Neural crest cell (in vitro differentiated cells): Measurements from ENCODE around the gene XG. TPM values are rescaled to one million over a fixed set of nuclear protein-coding genes. Genes with fewer than 3 reads are reported as not detected.
"Not testable (repeated sequence)": the region's sequence is repeated elsewhere in the genome, so short reads cannot be mapped to it uniquely, and the experiment has no call there.

ENCODE experiments used
- DNase-seq: peaks from one replicate; pipeline ENCODE4 v3.0.0; 2021; ENCODE audit warnings: low read depth, mixed read lengths, low spot score
- H3K27ac Mint-ChIP-seq: one replicate; pipeline ENCODE4 v1.8.0; 2021; ENCODE audit warnings: mild to moderate bottlenecking, mixed read lengths; ENCODE audit not compliant: unreplicated experiment
- H3K27me3 Mint-ChIP-seq: 2 replicates; pipeline ENCODE4 v1.8.0; 2021; ENCODE audit warnings: low read depth, mild to moderate bottlenecking, mixed read lengths
- H3K36me3 Mint-ChIP-seq: 2 replicates; pipeline ENCODE4 v1.8.0; 2021; ENCODE audit warnings: low read depth, mild to moderate bottlenecking, mixed read lengths
- H3K4me1 Mint-ChIP-seq: 2 replicates; pipeline ENCODE4 v1.8.0; 2021; ENCODE audit warnings: mixed read lengths
- H3K4me3 Mint-ChIP-seq: one replicate; pipeline ENCODE4 v1.8.0; 2021; ENCODE audit warnings: mild to moderate bottlenecking, mixed read lengths
- H3K9me3 Mint-ChIP-seq: 2 replicates; pipeline ENCODE4 v1.8.0; 2021; ENCODE audit warnings: mixed read lengths
- CTCF ChIP-seq: fragments of 200-600 bp; sonication (generic); conservative IDR thresholded peaks from 2 replicates; pipeline ENCODE4 v1.5.0; 2021; ENCODE audit warnings: antibody characterized with exemption, mild to moderate bottlenecking
- total RNA-seq: library from RNA; stranded (reverse); gene quantifications from 2 replicates; pipeline ENCODE4 v1.2.1, GENCODE V29; 2021

XG gene
- total RNA-seq, 1 donor from 2014 or later, result not detected

DNA sequence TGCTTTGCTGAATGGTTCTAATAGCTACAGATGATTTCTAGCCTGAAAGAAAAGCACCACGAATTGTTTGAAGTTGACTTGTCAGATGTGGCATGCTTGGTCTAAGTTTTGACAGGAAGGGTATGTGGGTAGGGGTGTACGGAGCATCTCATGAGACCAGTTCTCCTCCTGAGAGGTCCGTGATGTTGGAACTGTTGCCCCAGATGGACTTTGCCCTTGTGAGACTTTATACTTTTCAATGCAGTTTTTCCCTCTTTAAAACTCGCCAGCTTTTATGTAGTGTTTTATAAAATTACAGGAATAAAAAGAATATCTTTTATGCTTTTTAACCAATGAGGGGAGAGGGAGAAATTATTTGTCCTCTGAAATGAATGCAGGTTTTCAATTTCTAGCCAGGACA, 16.6 kb upstream of the XG start:
- no peak overlapping the region for H3K27ac Mint-ChIP-seq
- TF ChIP-seq CTCF, result no peak

DNA sequence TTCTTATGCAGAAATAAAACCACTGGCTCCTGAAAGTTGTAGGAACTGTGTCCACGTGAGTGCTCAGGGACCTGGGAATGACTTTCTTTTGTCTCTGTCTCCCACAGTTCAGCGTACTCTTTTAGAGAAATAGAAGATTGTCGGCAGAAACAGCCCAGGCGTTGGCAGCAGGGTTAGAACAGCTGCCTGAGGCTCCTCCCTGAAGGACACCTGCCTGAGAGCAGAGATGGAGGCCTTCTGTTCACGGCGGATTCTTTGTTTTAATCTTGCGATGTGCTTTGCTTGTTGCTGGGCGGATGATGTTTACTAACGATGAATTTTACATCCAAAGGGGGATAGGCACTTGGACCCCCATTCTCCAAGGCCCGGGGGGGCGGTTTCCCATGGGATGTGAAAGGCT, 11.2 kb upstream of the XG start:
- Mint-ChIP-seq H3K27ac (no peak overlapping the region), H3K4me3 (no peak overlapping the region), H3K9me3 (peaks cover 2% of the 10 kb centered on the region), H3K4me1 (no peaks in the 10 kb centered on the region), H3K36me3 (peaks cover 30% of the 10 kb centered on the region), H3K27me3 (no peaks in the 10 kb centered on the region)
- no peak for TF ChIP-seq CTCF
- no peak for DNase-seq

More for the DNA sequence above, 16.6 kb upstream of the XG start:
- H3K27me3 Mint-ChIP-seq, result no peaks in the 10 kb centered on the region
- peaks cover 2% of the 10 kb centered on the region for H3K9me3 Mint-ChIP-seq
- no peak for DNase-seq
- H3K4me3 Mint-ChIP-seq, result no peak overlapping the region
- H3K36me3 Mint-ChIP-seq, result peaks cover 31% of the 10 kb centered on the region
- no peaks in the 10 kb centered on the region for H3K4me1 Mint-ChIP-seq

GRCh38 chrX:2741386-2741785, 10.5 kb upstream of the XG start:
- TF ChIP-seq CTCF, result no peak
- H3K4me1 Mint-ChIP-seq, result no peaks in the 10 kb centered on the region
- no peak for DNase-seq

DNA sequence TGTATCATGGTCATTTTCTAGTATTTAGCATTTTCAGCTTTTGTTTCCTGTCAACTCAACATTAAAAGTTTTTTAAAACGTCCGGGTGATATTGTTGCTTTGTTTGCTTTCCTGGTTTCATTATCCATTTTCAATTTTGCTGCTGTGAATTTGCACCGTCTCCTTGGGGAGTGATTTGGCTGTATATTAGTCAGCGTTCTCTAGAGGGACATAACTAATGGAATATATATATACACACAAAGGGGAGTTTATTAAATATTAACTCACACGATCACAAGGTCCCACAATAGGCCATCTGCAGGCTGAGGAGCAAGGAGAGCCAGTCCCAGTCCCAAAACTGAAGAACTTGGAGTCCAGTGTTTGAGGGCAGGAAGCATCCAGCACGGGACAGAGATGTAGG, 5.6 kb upstream of the XG start:
- not testable (repeated sequence) for H3K4me3 Mint-ChIP-seq, H3K9me3 Mint-ChIP-seq, H3K27me3 Mint-ChIP-seq, H3K27ac Mint-ChIP-seq, DNase-seq, H3K4me1 Mint-ChIP-seq
- peaks cover 10% of the 10 kb centered on the region for H3K36me3 Mint-ChIP-seq

More at GRCh38 chrX:2741386-2741785, 10.5 kb upstream of the XG start:
- no peaks in the 10 kb centered on the region for H3K9me3 Mint-ChIP-seq
- H3K27ac Mint-ChIP-seq, result no peak overlapping the region
- H3K27me3 Mint-ChIP-seq, result no peaks in the 10 kb centered on the region
- H3K4me3 Mint-ChIP-seq, result no peak overlapping the region
- peaks cover 26% of the 10 kb centered on the region for H3K36me3 Mint-ChIP-seq

DNA sequence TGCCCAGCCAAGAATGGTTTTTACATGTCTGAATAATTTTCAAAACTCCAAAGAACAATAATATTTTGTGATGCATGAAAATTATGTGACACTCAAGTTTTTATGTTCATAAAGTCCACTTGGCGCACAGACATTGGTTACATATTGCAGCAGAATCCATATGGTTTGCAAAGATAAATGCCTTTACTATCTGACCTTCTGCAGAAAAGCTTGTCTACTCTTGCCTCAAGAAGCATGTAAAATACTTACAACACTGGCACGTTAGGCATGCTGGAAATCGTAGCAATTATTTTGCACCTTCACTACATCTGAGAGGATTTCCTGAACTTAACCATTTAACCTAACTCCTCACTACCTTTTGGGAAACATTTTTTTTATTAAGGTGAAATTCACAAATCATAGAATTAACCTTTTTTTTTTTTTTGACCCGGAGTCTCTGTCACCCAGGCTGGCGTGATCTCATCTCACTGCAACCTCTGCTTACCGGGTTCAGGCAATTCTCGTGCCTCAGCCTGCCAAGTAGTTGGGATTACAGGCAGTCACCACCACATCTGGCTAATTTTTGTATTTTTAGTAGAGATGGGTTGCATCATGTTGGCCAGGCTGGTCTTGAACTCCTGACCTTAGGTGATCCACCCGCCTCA, 3.5 kb upstream of the XG start:
- Mint-ChIP-seq H3K9me3 (no peaks in the 10 kb centered on the region), H3K4me3 (no peak overlapping the region), H3K36me3 (no peaks in the 10 kb centered on the region), H3K27ac (no peak overlapping the region), H3K27me3 (no peaks in the 10 kb centered on the region), H3K4me1 (no peaks in the 10 kb centered on the region)
- DNase-seq, result no peak
- no peak for TF ChIP-seq CTCF

GRCh38 chrX:2748815-2749188, 3.0 kb upstream of the XG start:
- no peak overlapping the region for H3K4me3 Mint-ChIP-seq
- H3K9me3 Mint-ChIP-seq, result no peaks in the 10 kb centered on the region
- H3K27me3 Mint-ChIP-seq, result no peaks in the 10 kb centered on the region
- H3K36me3 Mint-ChIP-seq, result no peaks in the 10 kb centered on the region
- H3K27ac Mint-ChIP-seq, result no peak overlapping the region
- no peaks in the 10 kb centered on the region for H3K4me1 Mint-ChIP-seq
- no peak for TF ChIP-seq CTCF
- no peak for DNase-seq
